RWPE2 (cell line): ENCODE results near the gene FAM174B.

ENCODE experiments used
- ATAC-seq: fragments of 200-7000 bp; cut with Tn5 transposase; 3 replicates; pipeline ENCODE4 v1.9.1; 2021; ENCODE audit warnings: low read depth
- DNase-seq: peaks from one replicate; pipeline ENCODE4 v3.0.0-alpha.2; 2020; ENCODE audit warnings: low spot score
- H3K27ac ChIP-seq: fragments of 450-650 bp; 2 replicates; pipeline ENCODE4 v1.5.1; 2017; ENCODE audit warnings: mild to moderate bottlenecking; ENCODE audit not compliant: poor library complexity, severe bottlenecking
- H3K27me3 ChIP-seq: fragments of 250-450 bp; sonication (Bioruptor Pico); 2 replicates; pipeline ENCODE4 v1.5.1; 2021; ENCODE audit warnings: mild to moderate bottlenecking, moderate library complexity; ENCODE audit not compliant: insufficient read depth, poor library complexity, severe bottlenecking
- H3K36me3 ChIP-seq: fragments of 250-450 bp; sonication (Bioruptor Pico); 2 replicates; pipeline ENCODE4 v1.5.1; 2020; ENCODE audit warnings: low read depth, mild to moderate bottlenecking, moderate library complexity
- H3K4me1 ChIP-seq: fragments of 250-450 bp; sonication (Bioruptor Pico); 2 replicates; pipeline ENCODE4 v1.5.1; 2021; ENCODE audit warnings: mild to moderate bottlenecking, moderate library complexity; ENCODE audit not compliant: insufficient read depth, poor library complexity, severe bottlenecking
- H3K4me3 ChIP-seq: fragments of 250-450 bp; sonication (Bioruptor Pico); 2 replicates; pipeline ENCODE4 v1.5.1; 2021; ENCODE audit warnings: mild to moderate bottlenecking, moderate library complexity; ENCODE audit not compliant: severe bottlenecking
- H3K9me3 ChIP-seq: fragments of 250-450 bp; sonication (Bioruptor Pico); 2 replicates; pipeline ENCODE4 v1.5.1; 2021; ENCODE audit warnings: mild to moderate bottlenecking, moderate library complexity; ENCODE audit not compliant: severe bottlenecking
- CTCF ChIP-seq: fragments of 450-650 bp; IDR thresholded peaks from one replicate; pipeline ENCODE4 v1.5.1; 2017; ENCODE audit warnings: mild to moderate bottlenecking, moderate library complexity; ENCODE audit not compliant: poor library complexity, severe bottlenecking

FAM174B gene

DNA sequence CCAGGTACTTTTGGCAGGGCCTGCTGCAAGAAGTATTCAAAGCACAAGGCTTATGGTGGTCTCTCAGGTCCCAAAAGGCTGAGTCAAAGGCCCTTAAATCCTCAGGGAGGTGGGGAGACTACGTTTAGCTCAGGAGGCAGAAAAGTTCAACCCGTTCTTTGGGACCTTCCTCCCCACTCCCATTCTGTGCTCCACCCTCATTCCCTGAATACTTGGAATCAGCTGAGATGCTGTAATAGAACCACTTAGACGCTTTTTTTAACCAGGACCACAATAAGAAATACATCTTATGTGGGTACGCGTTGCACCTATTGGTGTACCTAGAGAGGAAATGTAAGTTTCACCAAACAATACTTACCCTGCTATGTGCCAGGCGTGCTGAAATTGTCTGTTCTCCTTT is 58.0 kb downstream of the FAM174B start:
- TF ChIP-seq CTCF: no peak
- no peak overlapping the region for H3K4me3 ChIP-seq
- no peaks in the 10 kb centered on the region for H3K4me1 ChIP-seq
- ATAC-seq (no peak), DNase-seq (no peak)
- no peak overlapping the region for H3K27ac ChIP-seq
- peaks cover 47% of the 10 kb centered on the region for H3K27me3 ChIP-seq
- H3K36me3 ChIP-seq: no peaks in the 10 kb centered on the region
- no peaks in the 10 kb centered on the region for H3K9me3 ChIP-seq

DNA sequence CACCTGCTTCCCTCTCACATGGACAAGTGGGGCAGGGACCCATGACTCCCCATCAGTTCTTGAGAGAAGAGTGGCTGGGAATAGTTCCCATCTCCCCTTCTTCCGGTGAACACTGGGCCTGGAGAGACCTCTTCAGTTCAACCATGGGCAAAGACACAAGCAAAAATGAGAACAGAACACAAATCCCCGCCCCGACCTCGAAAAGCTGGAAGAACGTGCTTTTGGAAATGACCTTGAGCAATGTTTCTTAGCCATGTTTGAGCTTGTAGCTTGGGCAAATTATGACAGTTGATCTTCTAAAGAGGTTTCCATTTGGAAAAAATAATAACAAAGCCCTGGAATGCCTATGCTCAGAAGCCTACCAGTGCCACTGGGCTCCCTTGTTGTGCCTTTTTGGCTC is 59.0 kb downstream of the FAM174B start:
- peaks cover 52% of the 10 kb centered on the region for H3K27me3 ChIP-seq
- no peak overlapping the region for H3K4me3 ChIP-seq
- DNase-seq (no peak), ATAC-seq (no peak)
- no peaks in the 10 kb centered on the region for H3K9me3 ChIP-seq
- no peaks in the 10 kb centered on the region for H3K36me3 ChIP-seq
- no peaks in the 10 kb centered on the region for H3K4me1 ChIP-seq
- H3K27ac ChIP-seq: no peak overlapping the region
- no peak for TF ChIP-seq CTCF

DNA sequence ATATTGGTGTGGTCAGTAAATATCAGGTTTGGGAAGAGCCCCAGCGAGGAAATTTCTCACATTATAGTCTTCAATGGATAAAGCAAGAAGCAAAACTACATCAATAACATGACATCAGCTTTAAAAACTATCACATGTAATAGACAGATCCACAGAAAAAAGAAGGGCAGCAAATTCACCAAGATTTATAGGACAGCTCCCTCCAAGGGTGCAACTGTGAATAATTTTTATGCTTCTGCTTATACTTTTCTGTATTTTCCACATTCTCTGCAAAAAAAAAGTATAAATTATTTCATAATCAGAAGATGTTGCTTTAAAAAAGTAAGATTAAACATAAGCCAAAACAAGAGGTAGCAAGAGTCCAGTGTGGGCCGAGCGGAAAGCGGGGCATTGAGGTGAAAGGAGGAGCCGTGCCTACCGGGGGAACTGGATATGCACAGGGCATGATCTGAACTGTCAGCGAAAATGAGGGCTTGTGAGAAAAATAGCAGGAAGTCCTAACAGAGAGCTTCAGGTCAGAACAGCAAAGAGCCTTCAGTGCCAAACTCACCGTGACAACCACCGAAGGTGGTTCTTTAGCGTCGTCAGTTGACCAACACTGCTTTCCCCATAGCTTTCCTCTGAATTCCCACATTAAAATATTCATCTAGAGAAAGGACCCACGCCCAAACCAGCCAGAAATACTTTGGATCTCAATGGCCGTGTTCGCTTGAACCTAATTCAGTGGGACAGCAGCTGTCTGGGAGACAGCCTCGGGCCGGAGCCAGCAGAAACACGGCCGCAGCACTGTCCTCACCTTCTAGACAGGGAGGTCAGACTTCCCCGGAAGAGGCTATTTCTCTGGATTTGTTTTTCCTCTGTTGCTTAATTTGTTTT is 59.8 kb downstream of the FAM174B start:
- H3K4me3 ChIP-seq: no peak overlapping the region
- no peak for TF ChIP-seq CTCF
- H3K36me3 ChIP-seq: no peaks in the 10 kb centered on the region
- H3K4me1 ChIP-seq: no peaks in the 10 kb centered on the region
- no peak for ATAC-seq
- H3K9me3 ChIP-seq: no peaks in the 10 kb centered on the region
- peaks cover 53% of the 10 kb centered on the region for H3K27me3 ChIP-seq
- H3K27ac ChIP-seq: no peak overlapping the region
- DNase-seq: no peak

- no peak overlapping the region for H3K27ac ChIP-seq
- DNase-seq (no peak), ATAC-seq (no peak)
- no peaks in the 10 kb centered on the region for H3K36me3 ChIP-seq
- peaks cover 47% of the 10 kb centered on the region for H3K27me3 ChIP-seq
- no peaks in the 10 kb centered on the region for H3K9me3 ChIP-seq
- no peak for TF ChIP-seq CTCF
- H3K4me3 ChIP-seq: no peak overlapping the region
- no peaks in the 10 kb centered on the region for H3K4me1 ChIP-seq
These were observed 64.3 kb downstream of the FAM174B start for GRCh38 chr15:92591275-92591674.

DNA sequence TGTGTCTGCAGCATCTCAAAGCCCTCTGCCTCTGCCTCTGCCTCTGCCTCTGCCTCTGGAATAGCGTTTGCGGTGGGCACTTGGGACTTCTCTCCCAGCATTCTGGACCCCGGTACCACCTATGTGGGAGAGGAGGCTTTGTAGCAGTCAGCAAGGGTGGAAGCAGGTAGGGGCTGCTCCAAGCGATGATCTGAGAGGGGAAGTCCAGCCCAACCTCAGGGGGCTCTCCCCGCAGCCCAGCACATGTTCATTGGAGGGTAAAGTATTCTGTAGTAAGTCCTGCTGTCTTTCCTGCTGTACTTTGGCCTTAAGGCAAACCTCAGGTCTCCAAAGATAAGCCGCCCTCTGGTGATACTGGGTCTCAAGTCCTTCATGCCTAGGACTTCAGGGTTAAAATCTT is 68.6 kb downstream of the FAM174B start:
- Histone ChIP-seq H3K27ac (no peak overlapping the region), H3K4me3 (no peak overlapping the region), H3K9me3 (no peaks in the 10 kb centered on the region), H3K27me3 (peaks cover 7% of the 10 kb centered on the region), H3K36me3 (no peaks in the 10 kb centered on the region), H3K4me1 (no peaks in the 10 kb centered on the region)
- no peak for TF ChIP-seq CTCF
- DNase-seq (no peak), ATAC-seq (no peak)
